Measurements from ENCODE around the gene GRID2IP. TPM values are rescaled to one million over a fixed set of nuclear protein-coding genes. Genes with fewer than 3 reads are reported as not detected.
"Not testable (repeated sequence)": the region's sequence is repeated elsewhere in the genome, so short reads cannot be mapped to it uniquely, and the experiment has no call there.

Gene GRID2IP
- total RNA-seq (2014; rRNA removed), result not detected in 2 replicates
- polyA plus RNA-seq (2012), result 0.01 TPM

GRCh38 chr7:6551016-6551511 lies at the start of gene GRID2IP:
Gene GRID2IP (minus strand): TSS chr7:6551461. CDS start chr7:6551436, 25 bp downstream.
- no peak for DNase-seq (ENCODE audit: low read depth)

GRCh38 chr7:6600093-6600492 lies 48.8 kb upstream of the GRID2IP start:
- no peak for DNase-seq (ENCODE audit: low read depth)

- peak; percentile 42 for DNase-seq (ENCODE audit: low read depth)
Measured at GRCh38 chr7:6590645-6591110, 39.4 kb upstream of the GRID2IP start.

- peak; percentile 76 for DNase-seq (ENCODE audit: low read depth)
Measured at GRCh38 chr7:6589829-6590644, 38.8 kb upstream of the GRID2IP start, which contains the start of gene INTS15. Gene INTS15 (plus strand): TSS chr7:6590021. CDS start chr7:6590284, 263 bp downstream.

- no peak for DNase-seq (ENCODE audit: low read depth)
Measured at GRCh38 chr7:6589151-6589828, 38.0 kb upstream of the GRID2IP start.

GRCh38 chr7:6588566-6588965 lies 37.3 kb upstream of the GRID2IP start:
- DNase-seq (ENCODE audit: low read depth), result no peak

GRCh38 chr7:6585746-6586432 lies 34.6 kb upstream of the GRID2IP start:
- not testable (repeated sequence) for DNase-seq (ENCODE audit: low read depth)

GRCh38 chr7:6579446-6579845 lies 28.2 kb upstream of the GRID2IP start:
- peak; percentile 38 for DNase-seq (ENCODE audit: low read depth)

GRCh38 chr7:6578114-6579084 lies 27.1 kb upstream of the GRID2IP start:
- DNase-seq (ENCODE audit: low read depth), result no peak

- peak; percentile 88 for DNase-seq (ENCODE audit: low read depth)
Measured at GRCh38 chr7:6577369-6578113, 26.3 kb upstream of the GRID2IP start, which contains the start of gene ZDHHC4. Gene ZDHHC4 (plus strand): TSS chr7:6577454. CDS start chr7:6580562, 3,108 bp downstream.

- peak; percentile 11 for DNase-seq (ENCODE audit: low read depth)
Measured at GRCh38 chr7:6576867-6577368, 25.7 kb upstream of the GRID2IP start.

- DNase-seq (ENCODE audit: low read depth), result no peak
Measured at GRCh38 chr7:6576024-6576866, 25.0 kb upstream of the GRID2IP start.

GRCh38 chr7:6575281-6576023 lies 24.2 kb upstream of the GRID2IP start:
- DNase-seq (ENCODE audit: low read depth), result no peak

- peak; percentile 18 for DNase-seq (ENCODE audit: low read depth)
Measured at GRCh38 chr7:6571160-6571779, 20.0 kb upstream of the GRID2IP start.

- DNase-seq (ENCODE audit: low read depth), result no peak
Measured at GRCh38 chr7:6567886-6568285, 16.6 kb upstream of the GRID2IP start.

- DNase-seq (ENCODE audit: low read depth), result no peak
Measured at GRCh38 chr7:6565655-6566054, 14.4 kb upstream of the GRID2IP start.
